Astrocyte of the hippocampus (primary cell): ENCODE measurements around the gene PITRM1.
"Not testable (repeated sequence)": the region's sequence is repeated elsewhere in the genome, so short reads cannot be mapped to it uniquely, and the experiment has no call there.

Source experiments
- DNase-seq: peaks from one replicate; pipeline ENCODE4 v3.0.0; 2011; ENCODE audit warnings: low read depth, low spot score

The PITRM1 gene

GRCh38 chr10:3172446-3173170 is at the start of gene PITRM1:
PITRM1 (minus strand) TSS chr10:3172782; CDS start chr10:3172772, 10 bp downstream.
- DNase-seq = peak; percentile 100

- no peak for DNase-seq
These were observed 49.5 kb upstream of the PITRM1 start for GRCh38 chr10:3222068-3222467.

- DNase-seq = not testable (repeated sequence)
These were observed 49.0 kb upstream of the PITRM1 start for GRCh38 chr10:3221601-3222000.

- no peak for DNase-seq
These were observed 48.3 kb upstream of the PITRM1 start for GRCh38 chr10:3220853-3221252.

GRCh38 chr10:3219021-3219628 is 46.5 kb upstream of the PITRM1 start:
- DNase-seq = not testable (repeated sequence)

GRCh38 chr10:3217853-3218252 is 45.3 kb upstream of the PITRM1 start:
- DNase-seq = no peak

- no peak for DNase-seq
These were observed 44.7 kb upstream of the PITRM1 start for GRCh38 chr10:3217301-3217700.

- no peak for DNase-seq
These were observed 42.7 kb upstream of the PITRM1 start for GRCh38 chr10:3215153-3215775.

GRCh38 chr10:3213758-3214515 is 41.4 kb upstream of the PITRM1 start:
- DNase-seq = no peak

- no peak for DNase-seq
These were observed 40.6 kb upstream of the PITRM1 start for GRCh38 chr10:3213208-3213607.

- peak; percentile 27 for DNase-seq
These were observed 37.8 kb upstream of the PITRM1 start for GRCh38 chr10:3210251-3210877.

GRCh38 chr10:3208481-3209406 is 36.2 kb upstream of the PITRM1 start:
- DNase-seq = no peak

- no peak for DNase-seq
These were observed 34.8 kb upstream of the PITRM1 start for GRCh38 chr10:3207351-3207750.

GRCh38 chr10:3206511-3207157 is 34.1 kb upstream of the PITRM1 start:
- no peak for DNase-seq

- DNase-seq = no peak
These were observed 31.4 kb upstream of the PITRM1 start for GRCh38 chr10:3203972-3204371.

GRCh38 chr10:3203016-3203811 is 30.6 kb upstream of the PITRM1 start:
- no peak for DNase-seq

GRCh38 chr10:3201796-3202195 is 29.2 kb upstream of the PITRM1 start:
- DNase-seq = no peak

- no peak for DNase-seq
These were observed 26.9 kb upstream of the PITRM1 start for GRCh38 chr10:3199488-3199887.

- no peak for DNase-seq
These were observed 26.3 kb upstream of the PITRM1 start for GRCh38 chr10:3198900-3199299.
